A673 (cell line): ENCODE measurements around the gene WNT11. TPM values are rescaled to one million over a fixed set of nuclear protein-coding genes. Genes with fewer than 3 reads are reported as not detected.

ENCODE experiments used
- BruUV-seq: library from RNA; stranded (reverse); fragments of 400-500 nt; replicated peaks from 2 replicates; lab custom pipeline; 2021; lab: Mats Ljungman, UMichigan
- CTCF ChIA-PET: fragments of 300-600 bp; sonication (Branson Sonifier 250); formaldehyde crosslinking; loops from one replicate; lab custom pipeline; 2022; ENCODE audit warnings: antibody characterized with exemption; lab: Charles Lee
- POLR2A ChIA-PET: fragments of 300-600 bp; sonication (Branson Sonifier 250); formaldehyde crosslinking; loops from one replicate; lab custom pipeline; 2022; ENCODE audit warnings: antibody characterized with exemption; ENCODE audit not compliant: low non-redundant PET; lab: Charles Lee
- DNase-seq: peaks from one replicate; pipeline ENCODE4 v3.0.0-alpha.2; 2015; ENCODE audit warnings: low spot score
- H3K27ac ChIP-seq: fragments of 200-600 bp; sonication (generic); 2 replicates; pipeline ENCODE4 v1.5.1; 2016; ENCODE audit warnings: mixed run types, low read depth, mild to moderate bottlenecking, mixed read lengths, antibody characterized with exemption, low read length; ENCODE audit not compliant: poor library complexity, severe bottlenecking
- H3K27me3 ChIP-seq: fragments of 200-600 bp; sonication (generic); replicated peaks from 2 replicates; pipeline ENCODE4 v1.6.1; 2017; ENCODE audit warnings: mixed run types, low read depth, mild to moderate bottlenecking, mixed read lengths, antibody characterized with exemption, low read length; ENCODE audit not compliant: insufficient read depth, poor library complexity
- H3K36me3 ChIP-seq: fragments of 200-600 bp; sonication (generic); 2 replicates; pipeline ENCODE4 v1.6.1; 2016; ENCODE audit warnings: mixed run types, mild to moderate bottlenecking, mixed read lengths, antibody characterized with exemption, low read length; ENCODE audit not compliant: insufficient read depth, poor library complexity, severe bottlenecking
- H3K4me1 ChIP-seq: fragments of 200-600 bp; sonication (generic); 2 replicates; pipeline ENCODE4 v1.6.1; 2017; ENCODE audit warnings: mixed run types, mild to moderate bottlenecking, mixed read lengths, antibody characterized with exemption, low read length; ENCODE audit not compliant: insufficient read depth, poor library complexity, severe bottlenecking
- H3K4me3 ChIP-seq: fragments of 200-600 bp; sonication (generic); 2 replicates; pipeline ENCODE4 v1.5.1; 2016; ENCODE audit warnings: low read depth, mixed run types, mild to moderate bottlenecking, mixed read lengths, low read length; ENCODE audit not compliant: poor library complexity, severe bottlenecking
- H3K9me3 ChIP-seq: fragments of 200-600 bp; sonication (generic); 2 replicates; pipeline ENCODE4 v1.6.1; 2016; ENCODE audit warnings: mixed run types, low read depth, mild to moderate bottlenecking, mixed read lengths, antibody characterized with exemption, low read length; ENCODE audit not compliant: poor library complexity, severe bottlenecking
- EZH2 ChIP-seq: fragments of 200-600 bp; sonication (generic); IDR thresholded peaks from 2 replicates; pipeline ENCODE4 v1.6.1; 2017; ENCODE audit warnings: borderline replicate concordance, low read depth, mild to moderate bottlenecking, mixed read lengths, antibody characterized with exemption, low read length; ENCODE audit not compliant: poor library complexity, severe bottlenecking
- intact Hi-C: fragments of 100-400 bp; cut with micrococcal nuclease; formaldehyde crosslinking; loops from one replicate; pipeline ENCODE4 v1.10.0; 2022; ENCODE audit not compliant: unreplicated experiment
- total RNA-seq: library from RNA; stranded (reverse); gene quantifications from 2 replicates; pipeline ENCODE4 v1.2.3, GENCODE V29; 2021
- TF ChIP-seq, protein P1 (sequence below): fragments of 300-800, 200-600 bp; sonication (generic); conservative IDR thresholded peaks from 2 replicates; pipeline ENCODE4 v1.5.1; 2017; ENCODE audit warnings: low read depth, mild to moderate bottlenecking, antibody characterized with exemption, low read length, moderate library complexity, mixed read lengths

WNT11 gene
- total RNA-seq, 1 experiment from 2014 or later = 1.2 TPM

DNA sequence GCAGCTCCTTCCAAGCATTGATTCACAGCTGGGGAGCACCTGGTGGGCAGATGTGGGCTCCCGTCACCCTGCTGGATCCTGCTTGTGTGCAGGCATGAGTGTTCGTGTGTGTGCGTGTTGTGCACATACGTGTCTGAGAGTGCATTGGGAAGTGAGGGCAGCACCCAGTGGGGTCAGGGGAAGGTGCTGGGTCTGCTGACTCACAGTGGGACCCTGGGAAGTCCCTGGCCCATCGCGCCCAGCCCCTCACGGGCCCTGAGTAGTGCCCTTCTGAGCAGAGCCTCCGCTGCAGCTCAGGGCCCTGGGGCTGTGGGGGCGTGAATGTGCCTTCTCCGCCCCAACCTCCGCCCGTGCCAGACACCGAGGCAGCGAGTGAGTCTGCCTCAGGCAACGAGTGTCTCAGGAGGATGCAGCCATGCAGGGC, 36.8 kb downstream of the WNT11 start:
- Histone ChIP-seq H3K9me3 (no peaks in the 10 kb centered on the region), H3K4me3 (no peak overlapping the region), H3K27ac (no peak overlapping the region), H3K36me3 (no peaks in the 10 kb centered on the region), H3K27me3 (no peaks in the 10 kb centered on the region), H3K4me1 (no peaks in the 10 kb centered on the region)
- no peak for DNase-seq
- CTCF ChIA-PET = no interaction called here
- POLR2A ChIA-PET = no interaction called here
- BruUV-seq = no TSS peak
- intact Hi-C loops = no loop called here
- TF ChIP-seq, protein P1, sequence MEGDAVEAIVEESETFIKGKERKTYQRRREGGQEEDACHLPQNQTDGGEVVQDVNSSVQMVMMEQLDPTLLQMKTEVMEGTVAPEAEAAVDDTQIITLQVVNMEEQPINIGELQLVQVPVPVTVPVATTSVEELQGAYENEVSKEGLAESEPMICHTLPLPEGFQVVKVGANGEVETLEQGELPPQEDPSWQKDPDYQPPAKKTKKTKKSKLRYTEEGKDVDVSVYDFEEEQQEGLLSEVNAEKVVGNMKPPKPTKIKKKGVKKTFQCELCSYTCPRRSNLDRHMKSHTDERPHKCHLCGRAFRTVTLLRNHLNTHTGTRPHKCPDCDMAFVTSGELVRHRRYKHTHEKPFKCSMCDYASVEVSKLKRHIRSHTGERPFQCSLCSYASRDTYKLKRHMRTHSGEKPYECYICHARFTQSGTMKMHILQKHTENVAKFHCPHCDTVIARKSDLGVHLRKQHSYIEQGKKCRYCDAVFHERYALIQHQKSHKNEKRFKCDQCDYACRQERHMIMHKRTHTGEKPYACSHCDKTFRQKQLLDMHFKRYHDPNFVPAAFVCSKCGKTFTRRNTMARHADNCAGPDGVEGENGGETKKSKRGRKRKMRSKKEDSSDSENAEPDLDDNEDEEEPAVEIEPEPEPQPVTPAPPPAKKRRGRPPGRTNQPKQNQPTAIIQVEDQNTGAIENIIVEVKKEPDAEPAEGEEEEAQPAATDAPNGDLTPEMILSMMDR = no peak
- TF ChIP-seq EZH2 = no peak

DNA sequence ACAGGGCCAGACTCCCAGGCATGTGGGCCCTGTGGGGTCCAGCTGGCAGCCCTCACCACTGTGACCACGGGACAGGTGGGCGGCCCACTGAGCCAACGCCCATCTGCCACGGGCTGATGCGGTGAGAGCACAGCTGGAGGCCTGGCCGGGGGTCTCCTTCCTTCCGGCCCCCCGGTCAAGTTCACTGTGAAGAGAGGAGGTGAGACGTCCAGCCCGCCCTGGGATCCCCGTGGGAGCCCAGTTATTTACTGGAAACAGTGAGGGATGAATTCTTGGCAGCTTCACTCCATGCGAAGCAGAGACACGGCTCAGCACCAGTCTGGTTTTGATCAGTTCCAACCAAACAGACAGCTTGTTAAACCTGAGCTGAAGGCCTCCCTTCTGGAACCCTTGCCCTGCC, 38.7 kb downstream of the WNT11 start:
- no peaks in the 10 kb centered on the region for H3K36me3 ChIP-seq
- no peak overlapping the region for H3K4me3 ChIP-seq
- H3K27me3 ChIP-seq = no peaks in the 10 kb centered on the region
- no peaks in the 10 kb centered on the region for H3K9me3 ChIP-seq
- POLR2A ChIA-PET = no interaction called here
- no TSS peak for BruUV-seq
- CTCF ChIA-PET = no interaction called here
- H3K4me1 ChIP-seq = no peaks in the 10 kb centered on the region
- intact Hi-C loops = no loop called here
- no peak for TF ChIP-seq EZH2
- TF ChIP-seq, protein P1 = no peak
- no peak for DNase-seq
- no peak overlapping the region for H3K27ac ChIP-seq

DNA sequence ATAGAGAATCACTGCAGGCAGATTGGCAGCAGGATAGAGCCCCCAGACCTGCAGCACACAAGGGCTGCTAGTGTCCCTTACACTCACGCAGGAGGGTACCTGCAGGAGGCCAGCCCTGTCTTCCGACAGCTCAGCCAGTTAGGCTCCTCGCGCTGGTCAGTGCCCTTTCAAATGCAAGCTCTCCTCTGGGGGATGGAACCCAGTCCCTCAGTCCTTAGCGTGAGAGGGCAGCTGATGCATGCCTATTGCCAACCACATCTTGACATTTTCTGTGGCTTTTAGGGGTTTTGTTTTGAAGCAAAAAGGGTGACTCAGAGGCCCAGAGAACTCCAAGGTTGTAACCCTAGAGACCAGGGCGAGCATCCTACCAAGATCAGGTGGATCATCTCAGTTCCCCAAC, 40.0 kb downstream of the WNT11 start:
- intact Hi-C loops = no loop called here
- no peak for DNase-seq
- BruUV-seq = no TSS peak
- Histone ChIP-seq H3K4me3 (no peak overlapping the region), H3K27ac (no peak overlapping the region), H3K4me1 (peaks cover 4% of the 10 kb centered on the region), H3K9me3 (no peaks in the 10 kb centered on the region), H3K27me3 (no peaks in the 10 kb centered on the region), H3K36me3 (no peaks in the 10 kb centered on the region)
- TF ChIP-seq, protein P1 = no peak
- TF ChIP-seq EZH2 = no peak
- CTCF ChIA-PET = no interaction called here
- POLR2A ChIA-PET = no interaction called here
